GM19467 (cell line): ENCODE data around the gene ZNF70.
A peak's percentile ranks its signal among the peaks of the same experiment; 100 is the strongest.

Experiments used
- ATAC-seq: cut with Tn5 transposase; IDR thresholded peaks from one replicate; pipeline ENCODE4 v1.9.1; 2021; ENCODE audit warnings: mild to moderate bottlenecking, moderate library complexity; ENCODE audit not compliant: unreplicated experiment

Gene ZNF70

DNA sequence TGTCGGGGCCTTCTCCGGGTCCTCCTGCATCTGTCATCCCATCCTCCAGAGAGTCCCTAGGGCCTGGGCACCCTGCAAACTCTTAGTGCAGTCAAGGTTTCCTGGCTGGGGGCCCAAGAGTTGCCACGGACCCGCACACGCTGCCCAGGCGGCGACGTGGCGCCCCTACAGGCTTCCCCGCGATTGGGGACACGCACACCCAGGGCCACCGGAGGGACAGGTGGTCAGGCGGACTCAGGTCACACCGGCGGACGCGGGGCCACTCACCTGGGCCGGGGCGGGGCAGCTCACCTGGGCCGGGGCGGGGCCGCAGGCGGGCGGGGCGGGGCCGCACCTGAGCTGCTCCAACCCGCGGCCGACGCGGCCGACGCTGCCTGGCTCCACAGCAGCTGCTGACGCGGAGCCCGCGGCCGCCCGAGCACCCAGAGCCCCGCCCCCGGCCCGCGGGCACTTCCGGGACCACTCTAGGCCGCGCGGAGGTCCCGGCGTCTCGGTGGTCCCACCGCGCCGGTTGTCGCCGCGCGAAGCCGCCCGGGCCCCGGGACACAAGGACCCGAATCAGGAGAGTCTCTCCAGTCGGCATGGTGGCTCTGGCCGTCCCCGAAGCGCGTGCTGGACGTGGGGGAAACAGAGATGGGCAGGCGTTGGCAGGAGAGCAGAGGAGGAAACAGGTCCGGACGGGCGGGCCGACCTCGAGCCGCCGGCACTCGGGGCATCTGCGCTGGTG lies at the start of gene ZNF70:
ZNF70 (minus strand) TSS at position 399 of the 727 bp plus-strand sequence. CDS start 5,972 bp downstream, outside the sequence.
- peak; percentile 65 for ATAC-seq

DNA sequence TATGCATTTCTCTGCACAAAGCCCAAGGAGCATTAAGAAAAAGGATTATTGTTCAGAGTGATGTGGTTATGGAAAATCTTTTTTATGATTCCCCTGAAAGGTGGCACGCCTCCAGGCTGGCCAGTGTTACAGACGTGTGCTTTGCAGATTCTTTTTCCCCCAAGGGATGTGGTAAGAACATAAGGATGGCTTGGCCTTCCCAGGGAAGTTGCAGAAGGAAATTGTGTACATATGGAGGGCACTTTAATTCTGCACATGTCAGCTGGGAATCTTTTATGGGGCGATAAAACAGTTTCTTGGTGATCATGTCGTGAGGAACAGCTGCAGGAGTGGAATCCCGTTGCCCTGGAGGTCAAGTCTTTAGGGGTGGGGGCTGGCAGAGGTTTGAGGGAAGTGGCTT lies 45.5 kb upstream of the ZNF70 start:
- no peak for ATAC-seq

DNA sequence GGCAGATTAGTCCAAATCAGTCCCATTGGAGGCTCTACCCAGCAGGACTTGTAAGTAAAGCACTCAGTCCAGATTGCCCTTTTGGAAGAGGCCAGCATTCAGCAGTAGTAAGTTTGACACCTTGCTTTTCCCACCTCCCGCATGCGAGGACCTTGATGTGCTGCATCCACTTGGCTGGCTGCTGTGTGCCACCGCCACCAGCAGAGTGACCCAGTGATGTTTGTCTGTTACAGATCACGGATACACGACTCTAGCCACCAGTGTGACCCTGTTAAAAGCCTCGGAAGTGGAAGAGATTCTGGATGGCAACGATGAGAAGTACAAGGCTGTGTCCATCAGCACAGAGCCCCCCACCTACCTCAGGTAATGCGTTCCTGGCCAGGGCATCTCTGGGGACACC lies 42.4 kb upstream of the ZNF70 start:
- ATAC-seq: no peak

DNA sequence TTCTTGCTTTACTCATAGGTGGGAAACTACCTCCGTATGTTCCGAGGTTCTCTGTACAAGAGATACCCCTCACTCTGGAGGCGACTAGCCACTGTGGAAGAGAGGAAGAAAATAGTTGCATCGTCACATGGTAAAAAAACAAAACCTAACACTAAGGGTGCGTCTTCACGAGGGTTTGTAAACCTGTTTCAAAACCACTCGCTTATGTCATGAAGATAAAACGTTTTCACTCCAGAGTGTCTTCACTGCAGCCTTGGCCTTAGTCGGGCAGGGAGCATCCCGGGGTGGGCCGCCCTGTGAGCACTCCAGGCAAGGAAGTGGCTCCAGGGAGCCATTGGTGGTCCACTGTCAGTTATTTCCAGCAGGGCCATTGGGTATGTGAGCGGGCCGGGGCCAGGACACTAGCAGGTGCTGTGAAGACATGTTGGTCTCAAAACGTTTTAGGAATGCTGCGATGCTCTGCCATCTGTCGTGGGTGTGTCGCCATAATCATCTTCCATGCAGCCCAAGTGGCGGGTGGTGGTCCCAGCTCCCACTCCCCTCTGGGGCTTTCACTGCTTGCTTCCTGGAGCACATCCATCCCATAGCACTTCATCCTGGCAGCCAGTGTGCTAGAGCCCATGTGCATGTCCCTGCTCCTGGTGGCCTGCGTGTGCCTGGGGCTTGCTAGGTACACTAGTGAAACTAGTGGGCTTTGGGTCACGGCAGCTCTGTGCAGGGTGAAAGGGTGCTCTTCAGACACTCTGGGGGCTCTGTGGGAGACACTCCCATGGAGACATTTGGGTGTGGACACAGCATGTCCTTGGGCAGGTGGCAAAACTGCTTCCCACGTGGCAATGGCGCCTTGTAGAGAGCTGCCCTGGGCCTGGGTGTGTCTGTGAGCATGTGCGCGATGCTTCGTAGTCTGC lies 41.1 kb upstream of the ZNF70 start:
- ATAC-seq: no peak

DNA sequence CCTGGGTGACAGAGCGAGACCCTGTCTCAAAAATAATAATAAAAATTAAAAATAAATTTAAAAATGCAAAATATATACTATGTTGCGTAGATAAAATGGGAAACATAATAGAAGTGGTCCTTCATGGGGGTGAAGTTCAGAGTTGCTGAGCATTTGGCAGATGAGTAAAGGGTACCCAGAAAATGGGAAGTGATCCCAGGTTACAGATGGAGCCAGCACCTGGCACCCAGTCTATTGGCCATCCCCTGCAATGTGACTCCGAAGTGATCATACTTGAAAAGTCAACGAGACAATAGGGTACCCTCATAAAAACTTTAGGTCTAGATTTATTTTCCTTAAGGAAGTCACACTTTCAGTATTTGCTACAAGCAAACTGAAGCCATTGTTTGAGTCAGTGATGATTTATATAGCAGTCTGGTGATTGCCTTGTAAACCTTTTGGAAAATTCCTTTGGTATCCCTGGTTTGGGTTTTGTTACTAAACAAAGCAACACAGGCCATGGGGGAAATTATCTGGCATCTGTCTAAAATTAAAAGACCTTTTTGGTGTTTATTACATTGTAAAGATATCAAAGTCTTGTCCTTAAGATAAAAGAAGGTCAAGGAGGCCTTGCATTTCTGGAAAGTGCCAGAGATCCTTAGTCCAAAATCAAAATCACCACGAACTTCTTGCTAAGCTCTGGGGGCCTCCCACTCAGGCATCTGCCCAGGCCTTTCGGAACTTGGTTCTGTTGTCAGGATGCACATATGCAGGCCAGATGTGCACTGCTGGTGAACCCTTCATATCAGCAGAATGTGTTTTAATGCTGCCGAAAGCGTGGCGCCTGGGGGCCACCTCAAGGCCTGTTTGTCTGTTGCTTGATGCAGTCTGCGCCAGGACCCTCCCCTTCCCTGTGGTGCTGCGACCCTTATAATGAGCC lies 40.2 kb upstream of the ZNF70 start:
- ATAC-seq: no peak

DNA sequence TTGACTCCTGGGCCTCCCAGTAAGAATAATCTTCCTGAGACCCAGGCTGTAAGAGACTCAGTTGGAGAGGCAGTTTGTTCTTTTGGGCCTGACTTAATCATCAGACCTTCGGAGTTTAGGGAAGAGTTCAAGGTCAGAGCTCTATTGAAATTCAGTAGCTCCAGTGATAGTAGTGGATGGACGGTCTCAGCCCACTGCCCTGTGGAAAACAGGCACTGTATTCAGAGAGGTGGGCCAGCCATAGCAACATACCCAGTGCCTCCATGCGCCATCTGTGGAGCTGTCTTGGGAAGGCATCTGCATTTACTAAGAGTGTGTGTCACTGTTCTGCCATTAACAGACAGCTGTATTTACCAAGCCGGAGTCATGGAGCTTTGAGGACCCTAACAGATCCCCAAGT lies 38.7 kb upstream of the ZNF70 start:
- ATAC-seq: no peak

DNA sequence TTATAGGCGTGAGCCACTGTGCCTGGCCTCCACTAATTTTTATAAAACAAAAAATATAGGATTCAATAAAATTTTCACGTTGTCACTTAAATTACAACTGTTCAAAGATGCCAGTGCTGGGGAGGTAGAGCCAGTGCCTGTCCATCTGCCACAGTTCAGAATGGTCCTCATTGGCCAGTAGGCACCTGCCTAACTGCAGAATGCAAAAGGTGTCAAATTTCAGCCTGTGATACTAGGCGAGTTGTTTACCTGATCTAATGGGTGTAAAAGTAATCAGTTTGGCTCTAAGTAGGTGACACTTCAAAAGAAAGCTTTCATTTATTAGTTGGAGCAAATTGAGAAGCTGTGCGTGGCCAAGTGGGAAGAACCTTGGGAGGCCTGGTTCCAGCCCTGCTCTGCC lies 38.2 kb upstream of the ZNF70 start:
- no peak for ATAC-seq

DNA sequence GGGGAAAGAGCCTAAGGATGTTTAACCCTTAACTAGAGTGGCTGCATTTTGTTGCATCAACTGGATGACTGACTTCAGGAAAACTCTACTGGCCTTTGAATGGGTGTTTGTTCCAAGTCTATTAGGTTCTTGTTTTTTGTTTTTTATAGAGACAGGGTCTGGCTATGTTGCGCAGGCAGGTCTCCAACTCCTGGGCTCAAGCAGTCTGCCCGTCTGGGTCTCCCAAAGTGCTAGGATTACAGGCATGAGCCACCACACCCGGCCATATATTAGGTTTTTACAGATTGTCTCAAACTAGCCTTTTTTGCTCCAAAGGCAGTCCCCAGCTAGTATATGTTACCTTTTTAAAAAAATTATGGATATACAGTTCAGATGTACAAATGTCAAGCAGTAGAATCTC lies 37.0 kb upstream of the ZNF70 start:
- no peak for ATAC-seq

DNA sequence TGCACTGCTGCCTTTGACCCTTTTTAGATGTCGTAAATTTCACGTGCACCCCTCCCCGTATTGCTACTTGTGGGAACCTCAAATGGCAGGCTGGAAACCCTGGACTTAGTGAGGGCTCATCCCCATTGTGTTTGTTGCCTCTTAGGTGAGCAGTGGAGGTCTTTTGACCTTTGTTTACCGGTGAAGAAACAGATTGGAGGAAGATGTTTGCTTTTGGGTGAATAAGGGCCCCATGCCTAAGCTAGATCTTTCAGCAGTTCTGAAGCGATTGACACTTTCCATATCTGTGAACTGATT lies 36.6 kb upstream of the ZNF70 start:
- ATAC-seq: no peak

DNA sequence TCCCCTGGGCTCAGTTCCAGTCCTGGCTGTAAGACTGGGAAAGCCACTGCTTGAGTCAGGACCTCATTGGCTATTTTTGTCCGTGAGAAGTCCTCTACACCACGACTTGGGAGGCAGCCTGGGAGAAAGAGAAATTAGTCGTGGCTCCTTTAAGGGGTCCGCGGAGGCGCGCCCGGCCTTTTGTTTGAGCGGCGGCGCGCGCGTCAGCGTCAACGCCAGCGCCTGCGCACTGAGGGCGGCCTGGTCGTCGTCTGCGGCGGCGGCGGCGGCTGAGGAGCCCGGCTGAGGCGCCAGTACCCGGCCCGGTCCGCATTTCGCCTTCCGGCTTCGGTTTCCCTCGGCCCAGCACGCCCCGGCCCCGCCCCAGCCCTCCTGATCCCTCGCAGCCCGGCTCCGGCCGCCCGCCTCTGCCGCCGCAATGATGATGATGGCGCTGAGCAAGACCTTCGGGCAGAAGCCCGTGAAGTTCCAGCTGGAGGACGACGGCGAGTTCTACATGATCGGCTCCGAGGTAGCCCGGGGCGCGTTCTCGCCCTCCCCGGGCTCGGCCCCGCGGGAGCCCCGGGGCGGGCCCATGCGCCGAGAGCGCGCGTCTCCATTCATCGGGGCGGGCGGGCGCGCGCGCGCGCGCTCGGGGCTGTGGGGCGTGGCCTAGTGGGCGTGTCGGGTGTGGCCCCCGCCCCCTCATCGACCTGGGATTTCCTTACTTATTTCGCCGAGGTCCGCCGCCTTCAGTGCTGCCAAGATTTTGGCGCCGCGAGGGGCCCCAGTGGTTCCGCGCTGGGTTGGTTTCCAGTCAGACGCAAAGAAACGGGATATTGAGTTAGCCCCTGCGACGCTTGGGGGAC lies 36.1 kb upstream of the ZNF70 start, which contains the start of gene SMARCB1:
SMARCB1 (plus strand) TSS at position 215 of the 848 bp plus-strand sequence; CDS start at position 419, 204 bp downstream.
- peak; percentile 58 for ATAC-seq

DNA sequence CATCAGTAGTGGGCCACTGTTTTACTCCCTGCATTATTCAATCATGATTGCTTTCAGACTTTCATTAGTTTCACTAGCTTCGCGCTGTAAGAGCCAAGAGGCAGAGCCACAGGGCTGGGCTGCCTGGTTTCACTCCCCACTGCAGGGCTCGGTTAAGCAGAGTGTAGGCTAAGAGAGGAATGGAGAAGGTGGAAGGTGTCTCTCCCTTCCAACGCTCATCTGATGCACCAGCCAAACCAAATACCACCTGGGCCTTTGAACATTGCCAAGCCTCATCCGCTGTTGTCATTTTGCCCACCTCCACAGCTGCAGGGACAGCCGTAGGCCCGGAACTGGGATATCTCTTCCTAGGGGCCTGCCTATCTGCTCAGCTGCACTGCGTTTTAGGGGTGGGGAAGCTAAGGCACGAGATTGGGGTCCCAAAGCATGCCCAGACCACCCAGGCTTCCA lies 35.4 kb upstream of the ZNF70 start:
- no peak for ATAC-seq

DNA sequence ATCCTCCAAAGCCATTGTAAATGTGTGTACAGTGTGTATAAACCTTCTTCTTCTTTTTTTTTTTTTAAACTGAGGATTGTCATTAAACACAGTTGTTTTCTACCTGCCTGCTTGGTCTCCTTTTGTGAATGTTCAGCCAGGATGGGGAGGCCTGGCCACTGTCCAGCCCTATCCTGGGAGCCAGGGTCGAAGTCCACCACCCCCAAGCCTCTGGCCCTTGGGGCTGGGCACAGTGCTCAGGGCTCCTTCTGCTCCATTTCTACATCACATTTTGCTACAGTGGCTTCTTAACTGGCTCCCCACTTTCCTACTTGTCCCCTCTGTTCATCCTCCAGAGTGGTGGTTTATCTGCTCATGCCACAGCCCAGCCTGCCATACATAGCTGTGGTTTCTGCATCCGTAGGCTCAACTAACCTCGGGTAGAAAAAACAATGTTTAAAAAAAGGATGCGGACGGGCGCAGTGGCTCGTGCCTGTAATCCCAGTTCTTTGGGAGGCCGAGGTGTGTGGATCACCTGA lies 33.4 kb upstream of the ZNF70 start:
- ATAC-seq: no peak

DNA sequence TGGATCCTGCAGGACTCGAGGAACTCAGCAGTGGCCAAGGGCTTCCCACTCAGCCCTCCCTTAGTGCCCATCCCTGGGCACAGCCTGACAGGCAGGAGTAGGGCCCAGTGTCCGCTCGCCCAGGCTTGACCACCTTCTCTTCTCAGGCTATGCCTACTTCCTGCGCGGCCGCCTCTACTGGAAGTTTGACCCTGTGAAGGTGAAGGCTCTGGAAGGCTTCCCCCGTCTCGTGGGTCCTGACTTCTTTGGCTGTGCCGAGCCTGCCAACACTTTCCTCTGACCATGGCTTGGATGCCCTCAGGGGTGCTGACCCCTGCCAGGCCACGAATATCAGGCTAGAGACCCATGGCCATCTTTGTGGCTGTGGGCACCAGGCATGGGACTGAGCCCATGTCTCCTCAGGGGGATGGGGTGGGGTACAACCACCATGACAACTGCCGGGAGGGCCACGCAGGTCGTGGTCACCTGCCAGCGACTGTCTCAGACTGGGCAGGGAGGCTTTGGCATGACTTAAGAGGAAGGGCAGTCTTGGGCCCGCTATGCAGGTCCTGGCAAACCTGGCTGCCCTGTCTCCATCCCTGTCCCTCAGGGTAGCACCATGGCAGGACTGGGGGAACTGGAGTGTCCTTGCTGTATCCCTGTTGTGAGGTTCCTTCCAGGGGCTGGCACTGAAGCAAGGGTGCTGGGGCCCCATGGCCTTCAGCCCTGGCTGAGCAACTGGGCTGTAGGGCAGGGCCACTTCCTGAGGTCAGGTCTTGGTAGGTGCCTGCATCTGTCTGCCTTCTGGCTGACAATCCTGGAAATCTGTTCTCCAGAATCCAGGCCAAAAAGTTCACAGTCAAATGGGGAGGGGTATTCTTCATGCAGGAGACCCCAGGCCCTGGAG lies 32.6 kb upstream of the ZNF70 start:
- no peak for ATAC-seq

DNA sequence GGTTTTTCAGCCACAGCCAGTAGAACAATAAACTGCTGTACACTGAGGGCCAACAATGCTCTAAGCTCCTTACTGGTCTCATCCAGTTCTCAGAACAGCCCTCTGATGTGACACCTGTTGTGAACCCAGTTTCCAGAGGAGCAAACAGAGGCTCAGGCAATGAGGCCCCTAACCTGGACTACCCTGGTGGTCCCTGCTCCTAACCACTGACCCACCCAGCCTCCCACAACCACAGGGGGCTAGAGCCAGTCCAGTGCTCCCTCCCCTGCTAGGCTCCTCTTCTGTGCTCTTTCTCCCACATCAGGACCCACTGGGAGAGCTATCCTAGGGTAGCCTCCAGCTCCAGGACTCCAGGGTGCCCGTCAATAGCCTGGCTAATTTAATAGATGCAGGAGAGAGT lies 31.8 kb upstream of the ZNF70 start:
- ATAC-seq: no peak

DNA sequence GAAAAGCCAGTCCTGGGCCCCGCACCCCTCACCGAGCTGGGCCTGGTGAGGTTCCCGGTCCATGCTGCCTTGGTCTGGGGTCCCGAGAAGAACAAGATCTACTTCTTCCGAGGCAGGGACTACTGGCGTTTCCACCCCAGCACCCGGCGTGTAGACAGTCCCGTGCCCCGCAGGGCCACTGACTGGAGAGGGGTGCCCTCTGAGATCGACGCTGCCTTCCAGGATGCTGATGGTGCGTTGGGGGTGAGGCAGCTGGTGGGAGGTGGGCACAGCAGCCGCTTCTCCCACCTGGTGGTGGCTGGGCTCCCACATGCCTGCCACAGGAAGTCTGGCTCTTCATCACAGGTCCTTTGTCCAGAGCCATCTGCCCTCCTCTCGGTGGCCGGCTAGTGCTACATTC lies 31.3 kb upstream of the ZNF70 start:
- ATAC-seq: no peak

DNA sequence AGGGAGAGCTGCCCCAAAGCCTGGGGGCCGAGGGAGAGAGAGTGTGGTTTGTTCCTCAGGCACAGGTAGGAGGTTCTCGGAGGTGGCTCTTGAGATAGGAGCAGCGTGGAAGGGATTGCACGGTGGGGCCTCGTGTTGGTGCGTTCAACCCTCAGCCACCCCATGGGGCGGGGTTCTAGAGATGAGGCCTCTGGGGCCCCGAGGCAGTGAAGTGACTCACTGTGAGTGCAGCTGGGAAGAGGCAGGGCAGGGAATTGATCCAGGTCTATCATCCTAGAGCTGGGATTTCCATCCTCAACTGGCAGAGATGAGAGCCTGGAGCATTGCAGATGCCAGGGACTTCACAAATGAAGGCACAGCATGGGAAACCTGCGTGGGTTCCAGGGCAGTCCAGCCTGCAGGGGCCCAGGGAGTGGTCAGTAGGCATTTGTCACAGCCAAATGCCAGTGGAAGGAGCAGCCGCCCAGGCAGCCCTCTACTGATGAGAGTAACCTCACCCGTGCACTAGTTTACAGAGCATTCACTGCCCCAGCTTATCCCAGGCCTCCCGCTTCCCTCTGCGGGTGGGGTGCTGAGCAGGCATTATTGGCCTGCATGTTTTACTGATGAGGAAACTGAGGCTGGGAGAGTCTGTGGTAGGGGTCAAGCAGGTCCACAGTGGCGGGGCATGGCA lies 30.7 kb upstream of the ZNF70 start:
- ATAC-seq: no peak

DNA sequence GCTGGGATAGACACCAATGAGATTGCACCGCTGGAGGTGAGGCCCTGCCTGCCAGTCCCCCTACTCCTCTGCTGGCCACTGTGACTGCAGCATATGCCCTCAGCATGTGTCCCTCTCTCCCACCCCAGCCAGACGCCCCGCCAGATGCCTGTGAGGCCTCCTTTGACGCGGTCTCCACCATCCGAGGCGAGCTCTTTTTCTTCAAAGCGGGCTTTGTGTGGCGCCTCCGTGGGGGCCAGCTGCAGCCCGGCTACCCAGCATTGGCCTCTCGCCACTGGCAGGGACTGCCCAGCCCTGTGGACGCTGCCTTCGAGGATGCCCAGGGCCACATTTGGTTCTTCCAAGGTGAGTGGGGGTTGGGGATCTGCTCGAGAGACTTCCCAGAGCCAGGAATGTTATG lies 30.2 kb upstream of the ZNF70 start:
- no peak for ATAC-seq

DNA sequence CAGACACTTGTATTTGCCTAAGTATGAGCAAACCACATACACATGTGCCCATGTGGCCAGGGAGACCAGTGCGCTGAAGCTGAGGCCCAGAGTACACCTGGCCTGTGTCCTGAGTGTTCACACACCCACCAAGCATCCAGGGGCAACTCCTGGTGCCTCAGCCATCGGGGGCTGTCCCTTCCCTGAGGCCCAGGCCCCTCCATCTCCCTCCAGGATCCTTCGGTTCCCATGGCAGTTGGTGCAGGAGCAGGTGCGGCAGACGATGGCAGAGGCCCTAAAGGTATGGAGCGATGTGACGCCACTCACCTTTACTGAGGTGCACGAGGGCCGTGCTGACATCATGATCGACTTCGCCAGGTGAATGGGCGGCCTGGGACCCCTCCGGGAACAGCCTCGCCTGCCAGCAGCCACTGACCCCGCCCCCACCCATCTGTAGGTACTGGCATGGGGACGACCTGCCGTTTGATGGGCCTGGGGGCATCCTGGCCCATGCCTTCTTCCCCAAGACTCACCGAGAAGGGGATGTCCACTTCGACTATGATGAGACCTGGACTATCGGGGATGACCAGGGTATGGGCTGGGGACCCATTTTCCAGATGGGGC lies 29.3 kb upstream of the ZNF70 start:
- ATAC-seq: no peak
